CD4-positive, alpha-beta T cell treated with Interleukin-17A for 4 hours (primary cell): Measurements from ENCODE around the gene GRIK4.
"Not testable (repeated sequence)": the region's sequence is repeated elsewhere in the genome, so short reads cannot be mapped to it uniquely, and the experiment has no call there.

Experiments
- DNase-seq: peaks from one replicate; pipeline ENCODE4 v3.0.0-alpha.2; 2020; ENCODE audit warnings: mixed read lengths

GRIK4 gene

GRCh38 chr11:120974965-120975364, 463.4 kb downstream of the GRIK4 start:
- no peak for DNase-seq

- no peak for DNase-seq
Measured at GRCh38 chr11:120977266-120978137, 466.0 kb downstream of the GRIK4 start.

- no peak for DNase-seq
Measured at GRCh38 chr11:120978701-120979100, 467.2 kb downstream of the GRIK4 start.

GRCh38 chr11:120985718-120986569, 474.4 kb downstream of the GRIK4 start:
- DNase-seq, result peak; percentile 60

GRCh38 chr11:120988603-120989002, 477.1 kb downstream of the GRIK4 start:
- no peak for DNase-seq

GRCh38 chr11:120991830-120992686, 480.5 kb downstream of the GRIK4 start:
- no peak for DNase-seq

- no peak for DNase-seq
Measured at GRCh38 chr11:120994091-120994859, 482.7 kb downstream of the GRIK4 start.

- DNase-seq, result no peak
Measured at GRCh38 chr11:120995184-120995583, 483.6 kb downstream of the GRIK4 start.

- no peak for DNase-seq
Measured at GRCh38 chr11:120996973-120997372, 485.4 kb downstream of the GRIK4 start.

- DNase-seq, result no peak
Measured at GRCh38 chr11:120998581-120998980, 487.0 kb downstream of the GRIK4 start.

GRCh38 chr11:121004206-121004840, 492.8 kb downstream of the GRIK4 start:
- no peak for DNase-seq

GRCh38 chr11:121006922-121007321, 495.4 kb downstream of the GRIK4 start:
- DNase-seq, result no peak

- DNase-seq, result no peak
Measured at GRCh38 chr11:121008551-121008950, 497.0 kb downstream of the GRIK4 start.

- DNase-seq, result no peak
Measured at GRCh38 chr11:121012091-121012490, 500.5 kb downstream of the GRIK4 start.

- DNase-seq, result no peak
Measured at GRCh38 chr11:121018746-121019145, 507.2 kb downstream of the GRIK4 start.

GRCh38 chr11:121021718-121022117, 510.2 kb downstream of the GRIK4 start:
- DNase-seq, result not testable (repeated sequence)

GRCh38 chr11:121023848-121024751, 512.6 kb downstream of the GRIK4 start, which contains the start of gene TBCEL:
TBCEL (plus strand) TSS chr11:121024102; CDS start chr11:121045691, 21,589 bp downstream.
- DNase-seq, result peak; percentile 89

GRCh38 chr11:121024989-121025388, 513.4 kb downstream of the GRIK4 start:
- no peak for DNase-seq

- no peak for DNase-seq
Measured at GRCh38 chr11:121029153-121029552, 517.6 kb downstream of the GRIK4 start.

GRCh38 chr11:121029813-121030445, 518.4 kb downstream of the GRIK4 start:
- DNase-seq, result no peak
